Activated CD8-positive, alpha-beta T cell treated with anti-CD3 and anti-CD28 coated beads for 36 hours (primary cell): ENCODE data around the gene CNTNAP2. TPM values are rescaled to one million over a fixed set of nuclear protein-coding genes. Genes with fewer than 3 reads are reported as not detected.

Experiments
- ATAC-seq: fragments of 200-7000 bp; cut with Tn5 transposase; one replicate; pipeline ENCODE4 v1.10.0; 2021; ENCODE audit warnings: mild to moderate bottlenecking, moderate library complexity
- CTCF ChIA-PET: fragments of 350-600 bp; sonication (Branson Sonifier 250); formaldehyde crosslinking; loops from one replicate; lab custom pipeline; 2021; ENCODE audit warnings: antibody characterized with exemption; lab: Charles Lee
- POLR2A ChIA-PET: fragments of 350-600 bp; sonication (Branson Sonifier 250); formaldehyde crosslinking; loops from one replicate; lab custom pipeline; 2021; ENCODE audit warnings: antibody characterized with exemption; lab: Charles Lee
- DNase-seq: peaks from one replicate; pipeline ENCODE4 v3.0.0-alpha.2; 2020
- H3K27ac Mint-ChIP-seq: one replicate; pipeline ENCODE4 v1.8.0; 2021; ENCODE audit warnings: mild to moderate bottlenecking, mixed read lengths
- H3K27me3 Mint-ChIP-seq: one replicate; pipeline ENCODE4 v1.8.0; 2021; ENCODE audit warnings: mixed read lengths
- H3K36me3 Mint-ChIP-seq: one replicate; pipeline ENCODE4 v1.8.0; 2021; ENCODE audit warnings: low read depth, mixed read lengths
- H3K4me1 Mint-ChIP-seq: one replicate; pipeline ENCODE4 v1.8.0; 2021; ENCODE audit warnings: low read depth, mixed read lengths
- H3K4me3 Mint-ChIP-seq: one replicate; pipeline ENCODE4 v1.8.0; 2021; ENCODE audit warnings: mild to moderate bottlenecking, moderate library complexity, mixed read lengths
- H3K9me3 Mint-ChIP-seq: one replicate; pipeline ENCODE4 v1.8.0; 2021; ENCODE audit warnings: mixed read lengths
- intact Hi-C: fragments of 100-400 bp; cut with micrococcal nuclease; formaldehyde crosslinking; loops from one replicate; pipeline ENCODE4 v1.10.0; 2022
- total RNA-seq, 2 experiments: library from RNA; stranded (reverse); gene quantifications; one replicate each; pipeline ENCODE4 v1.2.3, GENCODE V29; 2021
- TF ChIP-seq, protein P1 (sequence below): fragments of 200-600 bp; IDR thresholded peaks from one replicate; pipeline ENCODE4 v1.8.0; 2022; ENCODE audit warnings: antibody characterized with exemption, mild to moderate bottlenecking

Gene CNTNAP2
- total RNA-seq, 2 experiments from 2014 or later = not detected

DNA sequence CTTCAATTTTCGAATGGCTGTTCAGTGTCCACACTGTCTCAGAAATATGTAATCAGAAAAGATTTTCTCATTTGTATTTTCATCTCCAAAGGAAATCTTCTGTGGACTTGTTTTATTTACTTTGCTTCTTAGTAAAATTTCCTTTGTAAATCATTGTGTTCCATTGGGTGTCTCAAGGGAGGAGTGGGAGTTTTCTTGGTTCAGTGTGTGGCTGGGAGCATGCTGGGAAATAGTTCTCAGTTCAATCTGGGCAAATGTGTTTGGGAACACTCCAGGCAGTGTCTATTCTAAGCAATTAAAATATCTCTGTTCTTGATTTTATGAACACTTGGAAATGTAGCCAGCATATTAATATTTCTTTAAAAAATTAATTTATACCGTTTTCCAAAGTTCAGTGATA, 1019.8 kb downstream of the CNTNAP2 start:
- no peak overlapping the region for H3K4me3 Mint-ChIP-seq
- no peaks in the 10 kb centered on the region for H3K27me3 Mint-ChIP-seq
- H3K36me3 Mint-ChIP-seq = no peaks in the 10 kb centered on the region
- intact Hi-C loops = no loop called here
- ChIA-PET POLR2A (no interaction called here), CTCF (no interaction called here)
- peaks cover 7% of the 10 kb centered on the region for H3K9me3 Mint-ChIP-seq
- ATAC-seq (no peak), DNase-seq (no peak)
- H3K4me1 Mint-ChIP-seq = no peaks in the 10 kb centered on the region
- TF ChIP-seq, protein P1, sequence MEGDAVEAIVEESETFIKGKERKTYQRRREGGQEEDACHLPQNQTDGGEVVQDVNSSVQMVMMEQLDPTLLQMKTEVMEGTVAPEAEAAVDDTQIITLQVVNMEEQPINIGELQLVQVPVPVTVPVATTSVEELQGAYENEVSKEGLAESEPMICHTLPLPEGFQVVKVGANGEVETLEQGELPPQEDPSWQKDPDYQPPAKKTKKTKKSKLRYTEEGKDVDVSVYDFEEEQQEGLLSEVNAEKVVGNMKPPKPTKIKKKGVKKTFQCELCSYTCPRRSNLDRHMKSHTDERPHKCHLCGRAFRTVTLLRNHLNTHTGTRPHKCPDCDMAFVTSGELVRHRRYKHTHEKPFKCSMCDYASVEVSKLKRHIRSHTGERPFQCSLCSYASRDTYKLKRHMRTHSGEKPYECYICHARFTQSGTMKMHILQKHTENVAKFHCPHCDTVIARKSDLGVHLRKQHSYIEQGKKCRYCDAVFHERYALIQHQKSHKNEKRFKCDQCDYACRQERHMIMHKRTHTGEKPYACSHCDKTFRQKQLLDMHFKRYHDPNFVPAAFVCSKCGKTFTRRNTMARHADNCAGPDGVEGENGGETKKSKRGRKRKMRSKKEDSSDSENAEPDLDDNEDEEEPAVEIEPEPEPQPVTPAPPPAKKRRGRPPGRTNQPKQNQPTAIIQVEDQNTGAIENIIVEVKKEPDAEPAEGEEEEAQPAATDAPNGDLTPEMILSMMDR = no peak
- no peak overlapping the region for H3K27ac Mint-ChIP-seq

DNA sequence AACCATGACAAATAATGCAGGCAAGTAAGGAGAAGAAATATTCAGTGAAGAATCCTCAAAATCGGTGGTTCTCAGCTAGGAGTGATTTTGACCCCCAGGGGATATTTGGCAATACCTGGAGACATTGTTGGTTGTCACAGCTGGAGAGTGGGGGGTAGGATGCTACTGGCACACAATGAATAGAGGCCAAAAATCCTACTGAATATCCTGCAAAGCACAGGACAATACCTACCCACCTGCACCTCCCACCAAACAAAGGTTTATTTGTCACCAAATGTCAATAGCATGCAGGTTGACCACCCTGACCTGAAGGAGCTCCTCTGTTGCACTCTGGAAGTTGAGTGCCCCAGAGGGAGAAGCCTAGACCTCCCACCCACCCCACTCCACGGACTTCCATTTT, 1028.6 kb downstream of the CNTNAP2 start:
- ChIA-PET CTCF (no interaction called here), POLR2A (no interaction called here)
- DNase-seq (no peak), ATAC-seq (no peak)
- Mint-ChIP-seq H3K4me3 (no peak overlapping the region), H3K4me1 (no peaks in the 10 kb centered on the region), H3K27ac (no peak overlapping the region), H3K36me3 (no peaks in the 10 kb centered on the region), H3K9me3 (peaks cover 8% of the 10 kb centered on the region), H3K27me3 (no peaks in the 10 kb centered on the region)
- TF ChIP-seq, protein P1 = no peak
- intact Hi-C loops = no loop called here

- Mint-ChIP-seq H3K27ac (no peak overlapping the region), H3K36me3 (no peaks in the 10 kb centered on the region), H3K4me3 (no peak overlapping the region), H3K9me3 (peaks cover 5% of the 10 kb centered on the region), H3K27me3 (no peaks in the 10 kb centered on the region), H3K4me1 (no peaks in the 10 kb centered on the region)
- TF ChIP-seq, protein P1 = no peak
- DNase-seq = no peak
- CTCF ChIA-PET = no interaction called here
- intact Hi-C loops = no loop called here
- POLR2A ChIA-PET = no interaction called here
- no peak for ATAC-seq
These were observed 1029.6 kb downstream of the CNTNAP2 start for GRCh38 chr7:147146169-147146568.

DNA sequence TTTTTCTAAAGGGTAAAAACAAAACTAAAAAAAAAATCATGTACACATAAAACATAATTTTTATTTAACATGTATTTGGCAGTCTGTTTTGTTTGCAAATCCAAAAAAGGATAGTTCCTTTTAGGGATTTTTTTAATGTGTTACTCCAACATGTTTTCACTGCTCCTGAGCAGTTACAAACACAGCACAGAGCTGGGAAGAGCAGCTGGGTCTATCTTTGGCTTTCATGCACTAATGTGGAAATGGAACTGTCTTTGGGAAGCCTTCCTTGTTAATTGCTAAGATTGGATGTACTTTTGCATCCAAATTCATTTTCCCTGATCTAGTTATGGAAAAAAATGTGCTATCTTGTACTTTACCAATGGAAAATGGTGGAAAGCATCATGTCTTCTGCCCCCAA, 1035.1 kb downstream of the CNTNAP2 start:
- TF ChIP-seq, protein P1 = no peak
- DNase-seq (no peak), ATAC-seq (no peak)
- H3K27me3 Mint-ChIP-seq = no peaks in the 10 kb centered on the region
- intact Hi-C loops = no loop called here
- ChIA-PET POLR2A (no interaction called here), CTCF (no interaction called here)
- H3K9me3 Mint-ChIP-seq = peaks cover 11% of the 10 kb centered on the region
- no peak overlapping the region for H3K27ac Mint-ChIP-seq
- no peaks in the 10 kb centered on the region for H3K36me3 Mint-ChIP-seq
- no peaks in the 10 kb centered on the region for H3K4me1 Mint-ChIP-seq
- H3K4me3 Mint-ChIP-seq = no peak overlapping the region

DNA sequence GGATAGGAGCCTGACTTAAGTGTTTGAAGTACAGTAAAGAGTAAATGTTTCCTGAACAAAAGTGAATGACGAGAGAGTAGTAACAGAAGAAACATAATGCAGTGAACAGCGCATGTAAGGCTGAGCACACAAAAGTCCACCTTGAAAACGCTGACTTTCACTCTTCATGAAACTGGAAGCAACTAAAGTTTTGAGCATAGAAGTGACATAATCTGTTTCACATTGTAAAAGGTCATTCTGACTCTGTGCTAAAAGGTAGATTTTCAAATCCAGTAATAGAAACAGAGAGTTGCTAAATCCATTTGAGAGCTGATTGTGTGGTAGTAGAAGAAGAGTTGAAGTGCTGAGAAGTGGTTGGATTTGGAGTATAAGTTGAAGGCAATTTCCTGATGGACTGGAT, 1037.0 kb downstream of the CNTNAP2 start:
- no peaks in the 10 kb centered on the region for H3K4me1 Mint-ChIP-seq
- no peak overlapping the region for H3K27ac Mint-ChIP-seq
- DNase-seq (no peak), ATAC-seq (no peak)
- ChIA-PET CTCF (no interaction called here), POLR2A (no interaction called here)
- H3K4me3 Mint-ChIP-seq = no peak overlapping the region
- no peaks in the 10 kb centered on the region for H3K27me3 Mint-ChIP-seq
- peaks cover 9% of the 10 kb centered on the region for H3K9me3 Mint-ChIP-seq
- no peaks in the 10 kb centered on the region for H3K36me3 Mint-ChIP-seq
- intact Hi-C loops = no loop called here
- TF ChIP-seq, protein P1 = no peak
